HG03039 (cell line): ENCODE data around the gene GPATCH3.
"Not testable (repeated sequence)": the region's sequence is repeated elsewhere in the genome, so short reads cannot be mapped to it uniquely, and the experiment has no call there.

Experiments used
- ATAC-seq: cut with Tn5 transposase; IDR thresholded peaks from one replicate; pipeline ENCODE4 v1.9.1; 2021; ENCODE audit warnings: mild to moderate bottlenecking, moderate library complexity; ENCODE audit not compliant: unreplicated experiment

GPATCH3 gene

DNA sequence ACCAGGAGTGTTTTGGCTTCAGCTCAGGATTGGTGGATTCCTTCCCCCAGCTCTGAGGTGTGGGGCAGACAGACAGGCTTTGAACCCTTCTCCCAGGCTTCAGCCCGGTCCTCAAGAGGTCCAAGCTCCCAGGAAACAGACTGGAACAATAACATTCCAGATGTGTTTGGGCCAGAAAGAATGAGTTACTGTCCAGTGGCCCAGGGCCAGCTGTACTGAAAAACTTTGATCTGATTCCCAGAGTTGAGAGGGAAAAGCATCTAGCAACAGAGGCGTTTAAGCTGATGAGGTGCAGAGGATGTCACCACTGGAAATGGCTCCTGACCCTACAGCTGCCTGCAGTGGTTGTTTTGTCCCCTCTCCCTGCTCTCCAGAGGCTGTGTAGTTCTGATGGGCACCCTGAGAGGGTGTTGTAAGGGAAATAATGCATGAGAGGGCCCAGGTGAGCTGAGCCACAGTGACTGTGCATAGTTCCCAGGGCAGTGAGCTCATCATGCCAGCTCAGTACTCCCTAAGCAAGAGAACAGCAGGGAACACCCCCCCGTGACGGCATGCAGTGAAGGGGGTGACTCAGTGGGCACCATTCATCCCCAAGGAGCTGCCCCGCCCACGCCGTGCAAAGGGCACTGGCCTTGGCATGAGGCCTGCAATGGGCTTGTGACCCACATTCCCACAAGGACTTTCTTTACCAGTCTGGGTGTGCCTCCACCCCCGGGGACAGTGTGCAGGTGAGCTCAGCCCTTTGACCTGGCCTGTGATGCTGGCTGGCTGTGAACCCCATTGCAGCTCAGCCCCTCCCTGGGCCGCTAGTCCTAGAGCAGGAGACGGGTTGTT lies 51.1 kb downstream of the GPATCH3 start:
- no peak for ATAC-seq

DNA sequence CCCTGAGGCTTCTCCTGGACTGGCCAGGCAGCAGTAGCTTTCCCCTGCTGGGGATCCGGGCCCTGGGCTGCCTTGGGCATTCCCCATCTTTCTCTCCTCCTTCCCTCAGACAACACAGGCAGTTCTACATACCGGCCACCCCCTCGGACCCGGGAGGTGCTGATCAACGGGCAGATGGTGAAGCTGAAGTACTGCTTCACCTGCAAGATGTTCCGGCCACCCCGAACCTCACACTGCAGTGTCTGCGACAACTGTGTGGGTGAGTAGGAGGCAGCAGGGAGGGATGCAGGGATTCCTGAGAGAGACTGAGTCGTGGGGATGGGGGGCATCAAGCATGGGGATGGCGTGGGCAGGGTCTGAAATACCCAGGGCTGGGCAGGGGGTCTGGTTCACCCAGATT lies 51.8 kb downstream of the GPATCH3 start:
- no peak for ATAC-seq

DNA sequence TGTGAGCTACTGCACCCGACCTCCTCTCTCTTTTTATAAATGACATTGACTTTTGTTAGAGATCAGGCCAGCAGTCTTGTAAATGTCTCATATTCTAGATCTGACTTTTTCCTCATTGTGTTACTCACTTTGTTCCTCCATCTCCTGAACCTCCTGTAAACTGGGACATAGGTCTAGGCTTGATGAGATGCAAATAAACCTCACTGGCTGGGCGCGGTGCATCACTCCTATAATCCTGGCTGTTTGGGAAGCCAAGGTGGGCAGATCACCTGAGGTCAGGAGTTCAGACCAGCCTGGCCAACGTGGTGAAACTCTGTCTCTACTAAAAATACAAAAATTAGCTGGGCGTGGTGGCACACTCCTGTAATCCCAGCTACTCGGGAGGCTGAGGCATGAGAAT lies 52.4 kb downstream of the GPATCH3 start:
- ATAC-seq: not testable (repeated sequence)

DNA sequence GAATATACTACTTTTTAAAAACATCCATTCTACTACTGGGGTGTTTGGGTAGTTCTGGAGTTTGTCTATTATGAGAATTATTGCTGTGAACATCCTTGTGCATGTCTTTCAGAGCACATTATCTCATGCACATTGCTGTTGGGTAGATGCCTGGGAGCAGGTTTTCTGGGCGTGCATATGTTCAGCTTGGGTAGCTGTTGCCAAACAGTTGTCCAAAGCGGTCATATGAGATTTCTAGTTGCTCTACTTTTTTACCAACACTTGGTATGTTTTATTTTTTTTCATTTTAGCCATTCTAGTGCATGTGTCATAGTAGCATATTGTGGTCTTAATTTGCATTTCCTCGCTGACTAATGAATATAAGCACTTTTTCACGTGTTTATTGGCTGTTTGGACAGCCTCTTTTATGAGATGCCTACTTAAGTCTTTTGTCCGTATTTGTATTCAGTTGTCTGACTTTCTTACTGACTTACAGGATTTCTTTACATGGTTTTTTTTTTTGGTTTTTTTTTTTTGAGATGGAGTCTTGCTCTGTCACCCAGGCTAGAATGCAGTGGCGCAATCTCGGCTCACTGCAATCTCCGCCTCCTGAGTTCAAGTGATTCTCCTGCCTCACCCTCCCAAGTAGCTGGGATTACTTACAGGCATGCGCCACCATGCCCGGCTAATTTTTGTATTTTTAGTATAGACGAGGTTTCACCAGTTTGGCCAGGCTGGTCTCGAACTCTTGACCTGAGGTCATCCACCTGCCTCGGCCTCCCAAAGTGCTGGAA lies 55.7 kb downstream of the GPATCH3 start:
- no peak for ATAC-seq
